ENCODE results near the gene UBASH3A.

GRCh38 chr21:42389449-42389835, 14.3 kb upstream of the UBASH3A start:
- no peak for TF ChIP-seq POLR2A (IDR thresholded peaks at IDR 0.05; ENCODE audit: low read length)
- TF ChIP-seq JUNB (IDR thresholded peaks at IDR 0.05): no peak
- no peak for TF ChIP-seq CTCF (IDR thresholded peaks at IDR 0.05)
- TF ChIP-seq MAFK (IDR thresholded peaks at IDR 0.05; ENCODE audit: partially characterized antibody): no peak

Measured in A549 (cell line).